ENCODE measurements around the gene PPFIA3.
"Not testable (repeated sequence)": the region's sequence is repeated elsewhere in the genome, so short reads cannot be mapped to it uniquely, and the experiment has no call there.

PPFIA3 gene

GRCh38 chr19:49182010-49182847 is 62.9 kb downstream of the PPFIA3 start:
- H3K79me2 ChIP-seq (ENCODE audit: insufficient read depth, low read length); H3K27me3 ChIP-seq (ENCODE audit: insufficient read depth, low read length, poor library complexity); H4K20me1 ChIP-seq (ENCODE audit: insufficient read depth, low read length); H3K27ac ChIP-seq (ENCODE audit: low read length); H3K4me2 ChIP-seq (ENCODE audit: insufficient read depth, low read length); H2AFZ ChIP-seq (ENCODE audit: low read depth, low read length); ATAC-seq (ENCODE audit: insufficient read depth, low read depth); H3K9ac ChIP-seq (ENCODE audit: low read depth, low read length); H3K4me1 ChIP-seq (ENCODE audit: insufficient read depth, low read length); H3K9me3 ChIP-seq (ENCODE audit: insufficient read depth, low read length, severe bottlenecking); DNase-seq; H3K36me3 ChIP-seq (ENCODE audit: insufficient read depth, low read length); H3K4me3 ChIP-seq (ENCODE audit: low read depth in 1 of 2, low read length in 2 of 2): not testable (repeated sequence)

- no peak overlapping the region for H3K4me3 ChIP-seq (ENCODE audit: low read depth in 1 of 2, low read length in 2 of 2)
These were observed 63.6 kb downstream of the PPFIA3 start for GRCh38 chr19:49182848-49183375.

DNA sequence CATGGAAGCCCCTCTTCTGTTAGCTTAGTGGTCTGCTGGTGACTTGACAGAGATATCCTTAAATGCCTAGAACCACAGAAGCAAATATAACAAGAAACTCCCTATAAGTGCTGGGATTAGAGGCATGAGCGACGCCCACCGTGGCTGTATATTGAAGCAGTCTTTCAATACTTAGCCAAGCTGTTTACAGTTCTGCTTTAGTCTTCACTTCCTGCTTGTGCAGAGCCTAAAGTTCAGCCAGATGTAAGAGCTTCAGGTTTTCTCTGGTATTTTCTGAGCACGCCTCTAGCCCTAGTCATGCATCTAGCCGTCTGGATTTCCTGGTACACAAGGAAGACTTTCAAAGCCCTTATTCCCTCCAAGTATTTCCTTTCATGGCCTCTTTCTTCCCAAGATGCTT is 66.8 kb downstream of the PPFIA3 start:
- Histone ChIP-seq H3K36me3 (ENCODE audit: insufficient read depth, low read length) (no peaks in the 10 kb centered on the region), H2AFZ (ENCODE audit: low read depth, low read length) (0 out of 2 replicates have a peak overlapping the region, but pooled peaks have one; percentile 17), H3K79me2 (ENCODE audit: insufficient read depth, low read length) (no peaks in the 10 kb centered on the region), H3K9ac (ENCODE audit: low read depth, low read length) (no peak overlapping the region), H3K27me3 (ENCODE audit: insufficient read depth, low read length, poor library complexity) (no peaks in the 10 kb centered on the region), H3K4me1 (ENCODE audit: insufficient read depth, low read length) (peaks cover 13% of the 10 kb centered on the region), H3K4me3 (ENCODE audit: low read depth in 1 of 2, low read length in 2 of 2) (no peak overlapping the region), H3K4me2 (ENCODE audit: insufficient read depth, low read length) (no peak overlapping the region), H3K9me3 (ENCODE audit: insufficient read depth, low read length, severe bottlenecking) (peaks cover 8% of the 10 kb centered on the region), H3K27ac (ENCODE audit: low read length) (no peak overlapping the region), H4K20me1 (ENCODE audit: insufficient read depth, low read length) (no peaks in the 10 kb centered on the region)
- ATAC-seq (ENCODE audit: insufficient read depth, low read depth) (no peak), DNase-seq (no peak)
- no peak for TF ChIP-seq EZH2 (IDR thresholded peaks at IDR 0.05; ENCODE audit: borderline replicate concordance, low read depth, low read length, severe bottlenecking)
- TF ChIP-seq, protein P1, sequence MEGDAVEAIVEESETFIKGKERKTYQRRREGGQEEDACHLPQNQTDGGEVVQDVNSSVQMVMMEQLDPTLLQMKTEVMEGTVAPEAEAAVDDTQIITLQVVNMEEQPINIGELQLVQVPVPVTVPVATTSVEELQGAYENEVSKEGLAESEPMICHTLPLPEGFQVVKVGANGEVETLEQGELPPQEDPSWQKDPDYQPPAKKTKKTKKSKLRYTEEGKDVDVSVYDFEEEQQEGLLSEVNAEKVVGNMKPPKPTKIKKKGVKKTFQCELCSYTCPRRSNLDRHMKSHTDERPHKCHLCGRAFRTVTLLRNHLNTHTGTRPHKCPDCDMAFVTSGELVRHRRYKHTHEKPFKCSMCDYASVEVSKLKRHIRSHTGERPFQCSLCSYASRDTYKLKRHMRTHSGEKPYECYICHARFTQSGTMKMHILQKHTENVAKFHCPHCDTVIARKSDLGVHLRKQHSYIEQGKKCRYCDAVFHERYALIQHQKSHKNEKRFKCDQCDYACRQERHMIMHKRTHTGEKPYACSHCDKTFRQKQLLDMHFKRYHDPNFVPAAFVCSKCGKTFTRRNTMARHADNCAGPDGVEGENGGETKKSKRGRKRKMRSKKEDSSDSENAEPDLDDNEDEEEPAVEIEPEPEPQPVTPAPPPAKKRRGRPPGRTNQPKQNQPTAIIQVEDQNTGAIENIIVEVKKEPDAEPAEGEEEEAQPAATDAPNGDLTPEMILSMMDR (IDR thresholded peaks at IDR 0.05; ENCODE audit: borderline replicate concordance, extremely low read depth, low read length, poor library complexity, severe bottlenecking): no peak

More at GRCh38 chr19:49182848-49183375, 63.6 kb downstream of the PPFIA3 start:
- H3K9ac ChIP-seq (ENCODE audit: low read depth, low read length): no peak overlapping the region
- no peak overlapping the region for H2AFZ ChIP-seq (ENCODE audit: low read depth, low read length)
- ATAC-seq (ENCODE audit: insufficient read depth, low read depth) (no peak), DNase-seq (no peak)
- H3K36me3 ChIP-seq (ENCODE audit: insufficient read depth, low read length): no peaks in the 10 kb centered on the region
- no peaks in the 10 kb centered on the region for H3K79me2 ChIP-seq (ENCODE audit: insufficient read depth, low read length)
- TF ChIP-seq, protein P1 (IDR thresholded peaks at IDR 0.05; ENCODE audit: borderline replicate concordance, extremely low read depth, low read length, poor library complexity, severe bottlenecking): no peak
- TF ChIP-seq EZH2 (IDR thresholded peaks at IDR 0.05; ENCODE audit: borderline replicate concordance, low read depth, low read length, severe bottlenecking): no peak
- no peak overlapping the region for H3K27ac ChIP-seq (ENCODE audit: low read length)
- no peak overlapping the region for H3K4me2 ChIP-seq (ENCODE audit: insufficient read depth, low read length)
- H3K27me3 ChIP-seq (ENCODE audit: insufficient read depth, low read length, poor library complexity): no peaks in the 10 kb centered on the region
- peaks cover 3% of the 10 kb centered on the region for H3K9me3 ChIP-seq (ENCODE audit: insufficient read depth, low read length, severe bottlenecking)
- no peaks in the 10 kb centered on the region for H3K4me1 ChIP-seq (ENCODE audit: insufficient read depth, low read length)
- no peaks in the 10 kb centered on the region for H4K20me1 ChIP-seq (ENCODE audit: insufficient read depth, low read length)

GRCh38 chr19:49188626-49189200 is 69.4 kb downstream of the PPFIA3 start:
- no peak overlapping the region for H3K4me3 ChIP-seq (ENCODE audit: low read depth in 1 of 2, low read length in 2 of 2)
- no peaks in the 10 kb centered on the region for H3K27me3 ChIP-seq (ENCODE audit: insufficient read depth, low read length, poor library complexity)

More at GRCh38 chr19:49188626-49189200, 69.4 kb downstream of the PPFIA3 start:
- no peak overlapping the region for H2AFZ ChIP-seq (ENCODE audit: low read depth, low read length)
- peaks cover 8% of the 10 kb centered on the region for H3K9me3 ChIP-seq (ENCODE audit: insufficient read depth, low read length, severe bottlenecking)
- no peak for TF ChIP-seq EZH2 (IDR thresholded peaks at IDR 0.05; ENCODE audit: borderline replicate concordance, low read depth, low read length, severe bottlenecking)
- TF ChIP-seq, protein P1 (IDR thresholded peaks at IDR 0.05; ENCODE audit: borderline replicate concordance, extremely low read depth, low read length, poor library complexity, severe bottlenecking): no peak
- no peak overlapping the region for H3K9ac ChIP-seq (ENCODE audit: low read depth, low read length)
- no peak overlapping the region for H3K27ac ChIP-seq (ENCODE audit: low read length)
- H3K79me2 ChIP-seq (ENCODE audit: insufficient read depth, low read length): no peaks in the 10 kb centered on the region
- ATAC-seq (ENCODE audit: insufficient read depth, low read depth) (no peak), DNase-seq (no peak)
- no peak overlapping the region for H3K4me2 ChIP-seq (ENCODE audit: insufficient read depth, low read length)
- no peaks in the 10 kb centered on the region for H3K36me3 ChIP-seq (ENCODE audit: insufficient read depth, low read length)
- no peaks in the 10 kb centered on the region for H4K20me1 ChIP-seq (ENCODE audit: insufficient read depth, low read length)
- peaks cover 13% of the 10 kb centered on the region for H3K4me1 ChIP-seq (ENCODE audit: insufficient read depth, low read length)
